Right renal cortex interstitium (tissue), 3 donors: ENCODE data around the gene EPHA3. TPM values are rescaled to one million over a fixed set of nuclear protein-coding genes. Genes with fewer than 3 reads are reported as not detected.

Experiments used
- DNase-seq, 3 donors: peaks; one replicate each; pipeline ENCODE4 v3.0.0-alpha.2; 2013; ENCODE audit warnings: low read depth in 3 of 3, low spot score in 2 of 3
- polyA plus RNA-seq, 3 donors: library from polyadenylated mRNA; unstranded; fragments of 120-200 nt; gene quantifications; one replicate each; pipeline ENCODE4 v1.2.1, GENCODE V29; 2013; ENCODE audit not compliant: insufficient read length in 3 of 3

The EPHA3 gene
- polyA plus RNA-seq, 3 donors, result 5.2 to 6.4 (median 5.3) TPM

DNA sequence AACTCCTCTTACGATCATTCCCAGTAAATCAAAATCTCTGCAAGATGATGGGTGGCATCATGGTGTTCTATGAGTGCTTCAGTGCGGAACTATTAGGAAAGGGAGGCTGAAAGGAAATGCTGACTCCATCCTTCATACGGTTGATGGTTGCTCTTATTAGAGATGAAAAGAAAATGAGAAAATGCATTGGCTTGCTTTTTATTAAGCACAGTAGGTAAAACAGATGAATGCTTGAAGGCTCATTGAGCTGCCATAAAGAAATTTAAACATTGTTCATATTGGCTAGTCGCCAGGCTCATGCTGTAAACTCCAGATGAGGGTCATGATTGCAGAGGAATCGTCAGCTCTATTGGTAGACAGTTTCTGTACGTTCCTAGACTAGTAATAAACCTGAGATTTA, 115.8 kb downstream of the EPHA3 start:
- no peak for DNase-seq

DNA sequence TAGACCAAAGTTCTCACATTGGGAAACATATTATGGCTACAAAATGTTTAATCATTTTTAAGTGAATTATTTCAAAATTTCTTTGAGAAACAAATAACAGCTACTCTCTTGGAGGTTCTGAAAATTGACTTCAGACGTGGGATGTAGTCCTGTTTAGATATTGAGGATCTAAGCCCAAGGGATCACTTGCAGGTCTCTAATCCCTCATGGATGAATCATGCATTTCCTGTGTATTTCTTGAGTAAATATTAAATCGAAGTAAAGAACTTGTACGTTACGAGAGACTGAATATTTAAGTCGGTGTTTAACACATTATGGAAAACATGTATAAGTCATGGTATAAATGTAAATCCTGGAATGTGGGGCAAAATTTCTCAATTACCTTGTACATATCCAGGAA, 119.8 kb downstream of the EPHA3 start:
- DNase-seq, result no peak

DNA sequence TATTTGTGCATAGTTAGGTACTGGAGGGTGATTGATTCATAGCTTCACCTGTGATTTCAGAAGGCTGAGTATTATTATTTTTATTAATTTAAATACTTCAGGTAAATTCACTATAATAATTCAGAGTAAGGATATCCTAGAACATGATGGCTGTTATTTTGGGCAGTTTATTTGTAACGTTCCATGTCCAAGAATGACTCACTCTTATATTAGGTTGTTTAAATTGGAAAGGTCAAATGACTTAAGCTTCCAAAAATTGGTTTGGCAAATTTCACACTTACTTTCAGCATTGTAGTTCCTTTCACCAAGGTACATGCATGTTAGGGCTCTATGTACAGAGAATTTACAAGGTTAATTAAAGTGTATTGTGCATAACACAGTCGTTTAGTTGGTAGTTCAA, 120.2 kb downstream of the EPHA3 start:
- no peak for DNase-seq

DNA sequence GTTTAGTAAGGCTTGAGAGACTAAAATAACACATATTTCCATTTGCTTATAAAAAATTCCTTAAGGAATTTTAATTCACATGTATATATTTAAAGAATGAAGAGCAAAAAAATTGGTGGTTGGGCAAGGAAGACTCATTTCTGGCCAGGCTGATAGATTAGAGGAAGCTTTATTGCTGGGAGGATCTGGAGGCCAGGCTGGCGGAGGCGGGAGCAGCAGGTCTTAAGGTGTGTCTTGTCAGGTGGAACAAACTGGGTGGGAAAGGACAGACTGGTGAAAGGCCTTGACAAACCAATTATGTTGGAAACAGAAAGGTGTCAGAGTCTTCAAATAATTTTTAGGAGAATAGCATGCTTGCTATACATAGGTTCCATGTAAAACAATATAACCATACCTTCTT, 124.7 kb downstream of the EPHA3 start:
- DNase-seq, result no peak

DNA sequence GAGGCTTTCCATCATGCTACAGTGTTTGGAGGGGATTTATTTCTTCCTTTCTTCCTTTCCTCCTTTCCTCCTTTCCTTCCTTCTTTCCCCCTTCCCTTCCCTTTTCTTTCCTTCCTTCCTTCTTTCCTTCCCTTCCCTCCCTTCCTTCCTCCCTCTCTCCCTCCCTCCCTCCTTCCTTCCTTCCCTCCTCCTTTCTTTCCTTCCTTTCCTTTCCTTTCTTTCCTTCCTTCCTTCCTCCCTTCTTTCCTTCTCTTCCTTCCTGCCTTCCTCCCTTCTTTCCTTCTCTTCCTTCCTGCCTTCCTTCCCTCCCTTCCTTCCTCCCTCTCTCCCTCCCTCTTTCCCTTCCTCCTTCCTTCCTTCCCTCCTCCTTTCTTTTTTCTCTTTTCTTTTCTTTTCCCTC, 127.2 kb downstream of the EPHA3 start:
- no peak for DNase-seq

DNA sequence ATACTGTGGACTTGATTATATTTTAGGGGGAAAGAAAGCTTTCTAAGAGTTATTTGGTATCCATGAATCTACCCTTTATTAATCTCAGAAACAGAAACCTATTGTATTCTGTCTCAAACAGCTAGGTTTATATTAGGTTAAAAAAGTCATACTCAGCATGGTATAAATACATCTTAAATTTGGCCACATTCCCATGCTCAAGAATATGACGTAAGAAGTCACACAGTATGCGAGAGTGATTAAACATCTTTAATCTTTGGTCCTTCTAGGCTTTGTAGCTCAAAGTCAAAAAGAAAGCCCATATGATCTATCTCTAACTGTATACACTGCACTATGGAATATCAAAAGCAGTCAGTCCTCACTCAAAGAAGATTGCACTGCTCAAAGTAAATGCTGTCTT, 131.4 kb downstream of the EPHA3 start:
- no peak for DNase-seq

DNA sequence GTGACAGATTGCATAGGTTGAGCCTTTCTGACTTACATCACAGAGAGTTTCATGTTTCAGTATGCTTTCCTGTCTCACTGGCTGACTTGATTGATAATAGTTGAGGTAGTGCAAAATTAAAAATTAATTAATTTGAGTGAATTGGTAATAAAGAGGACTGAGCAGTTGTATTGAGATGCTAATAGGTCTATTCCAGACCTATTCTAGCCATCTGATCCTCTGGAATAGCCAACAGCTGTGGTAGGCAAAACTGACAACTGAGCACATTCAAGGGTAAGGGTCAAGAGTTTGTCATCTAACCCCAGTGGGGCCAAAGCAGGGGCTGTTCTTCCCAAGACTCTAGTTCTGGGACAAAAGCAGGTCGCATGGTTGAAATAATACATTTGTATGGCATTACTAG, 132.4 kb downstream of the EPHA3 start:
- DNase-seq, result no peak

DNA sequence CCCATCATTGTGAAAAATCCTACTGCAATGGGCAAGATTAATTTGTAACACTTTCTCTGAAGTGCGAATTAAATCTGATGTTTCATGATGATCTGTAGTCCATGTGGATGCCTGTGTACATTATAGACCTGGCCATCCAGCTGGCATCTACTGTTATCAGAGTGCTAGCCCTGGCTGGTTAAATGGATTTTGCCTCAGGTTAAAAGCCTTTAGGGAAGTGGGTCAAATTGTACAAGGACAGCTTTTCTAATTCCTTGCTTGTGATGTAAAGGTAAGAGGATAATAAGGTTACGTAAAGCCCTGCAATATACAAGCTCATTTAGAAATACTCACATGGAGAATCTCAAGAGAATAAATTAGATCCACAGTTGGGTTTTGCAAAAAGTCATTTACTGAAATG, 138.2 kb downstream of the EPHA3 start:
- no peak for DNase-seq

DNA sequence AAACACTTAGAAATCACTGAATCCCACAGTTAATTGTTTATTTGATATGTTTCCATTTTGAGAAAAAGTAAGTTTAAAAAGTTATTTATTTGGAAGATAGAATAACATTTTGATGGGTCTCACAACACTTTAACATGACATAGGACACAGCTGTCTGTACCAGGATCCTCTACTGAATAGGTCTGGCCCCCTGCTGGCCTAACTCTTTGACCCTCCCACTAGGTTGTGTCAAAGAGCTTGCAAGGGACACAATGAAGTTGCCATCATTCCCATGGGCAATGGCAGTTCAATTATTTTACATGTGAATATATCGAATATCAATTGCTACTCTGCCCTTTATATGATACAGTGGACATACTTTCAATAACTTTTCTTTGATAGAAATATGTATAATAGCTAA, 138.9 kb downstream of the EPHA3 start:
- no peak for DNase-seq

DNA sequence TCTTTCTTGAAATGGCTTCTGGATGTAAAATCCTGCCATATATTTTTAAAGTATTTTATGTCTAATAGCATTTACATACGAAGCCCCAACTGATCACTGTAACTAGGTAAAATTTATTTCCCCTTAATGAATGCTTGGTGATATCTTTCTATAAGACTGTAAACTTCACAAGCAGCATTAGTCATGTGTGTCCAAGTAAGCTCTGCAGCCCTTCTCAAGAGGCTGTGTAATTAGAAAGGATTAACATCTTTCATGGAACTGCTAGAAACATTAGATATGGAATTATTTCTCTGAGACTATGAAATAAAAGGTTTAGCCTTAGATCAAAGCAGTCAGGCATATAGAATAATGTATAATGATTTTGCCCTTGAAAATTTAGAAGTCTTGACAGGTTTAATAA, 143.3 kb downstream of the EPHA3 start:
- DNase-seq, result no peak

DNA sequence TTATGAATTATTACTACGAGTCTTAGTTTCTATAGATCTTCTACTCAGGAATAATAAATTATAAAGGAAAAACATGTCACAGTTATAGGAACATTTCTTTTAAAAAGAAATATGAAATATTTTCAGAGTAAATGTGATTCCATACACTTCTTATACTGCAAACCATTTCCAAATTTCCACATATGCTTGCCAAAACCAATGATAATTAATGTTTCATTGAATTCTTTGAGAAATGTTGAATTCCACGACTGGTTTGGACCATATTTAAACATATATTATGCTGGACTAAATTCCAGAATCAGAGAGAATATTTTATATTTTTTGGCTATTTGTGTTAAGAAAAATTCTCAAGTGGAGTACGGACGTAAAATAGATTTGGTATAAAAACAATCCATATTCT, 144.6 kb downstream of the EPHA3 start:
- DNase-seq, result no peak

DNA sequence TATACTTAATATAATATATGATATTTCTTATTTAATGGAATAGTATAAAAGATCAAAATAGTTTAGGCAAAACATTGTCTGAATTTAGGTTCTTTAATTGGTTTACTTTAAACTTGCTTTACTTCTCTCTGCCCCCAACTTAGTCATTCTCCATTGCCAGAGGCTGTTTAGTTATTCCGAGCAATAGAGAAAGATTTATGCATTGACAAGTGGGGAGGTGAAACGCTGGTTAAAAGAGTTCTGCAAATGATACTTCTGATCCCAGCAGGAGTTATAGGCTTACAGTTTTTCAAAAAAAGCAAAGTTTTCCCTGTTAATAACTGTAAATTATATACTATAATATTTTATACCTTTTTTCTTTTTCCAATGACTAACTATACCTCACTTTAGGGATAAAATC, 145.4 kb downstream of the EPHA3 start:
- DNase-seq, result no peak

DNA sequence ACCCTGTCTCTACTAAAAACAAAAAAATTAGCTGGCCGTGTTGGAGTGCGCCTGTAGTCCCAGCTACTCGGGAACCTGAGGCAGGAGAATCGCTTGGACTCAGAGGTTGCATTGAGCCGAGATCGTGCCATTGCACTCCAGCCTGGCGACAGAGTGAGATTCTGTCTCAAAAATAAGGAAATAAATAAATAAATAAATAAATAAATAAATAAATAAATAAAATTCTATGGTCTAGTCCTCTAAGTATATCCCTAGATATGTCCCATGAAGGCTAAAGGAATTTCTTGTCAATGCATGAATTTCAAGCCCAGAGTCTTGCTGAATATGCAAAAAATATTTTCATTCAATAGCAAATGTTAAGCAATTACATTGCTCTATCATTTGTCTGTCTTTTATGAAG, 149.0 kb downstream of the EPHA3 start:
- DNase-seq, result no peak

DNA sequence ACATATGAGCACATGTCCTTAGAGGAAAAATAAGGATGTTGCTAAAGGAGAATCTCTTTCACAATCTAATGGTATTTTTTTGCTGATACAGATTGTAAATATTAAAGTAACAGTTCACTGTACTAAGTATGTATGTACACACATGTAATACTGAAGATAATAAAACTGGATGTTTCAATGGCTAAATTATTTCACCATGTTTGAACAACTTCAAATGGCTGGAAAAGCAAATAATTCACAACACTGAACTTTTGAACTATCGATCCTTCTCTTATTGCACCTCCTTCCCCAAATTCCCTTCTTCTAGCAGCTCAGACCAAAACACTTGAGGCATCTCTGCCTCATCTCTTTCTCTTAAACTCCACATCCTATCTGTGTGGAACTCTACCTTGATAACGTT, 149.5 kb downstream of the EPHA3 start:
- DNase-seq, result no peak

DNA sequence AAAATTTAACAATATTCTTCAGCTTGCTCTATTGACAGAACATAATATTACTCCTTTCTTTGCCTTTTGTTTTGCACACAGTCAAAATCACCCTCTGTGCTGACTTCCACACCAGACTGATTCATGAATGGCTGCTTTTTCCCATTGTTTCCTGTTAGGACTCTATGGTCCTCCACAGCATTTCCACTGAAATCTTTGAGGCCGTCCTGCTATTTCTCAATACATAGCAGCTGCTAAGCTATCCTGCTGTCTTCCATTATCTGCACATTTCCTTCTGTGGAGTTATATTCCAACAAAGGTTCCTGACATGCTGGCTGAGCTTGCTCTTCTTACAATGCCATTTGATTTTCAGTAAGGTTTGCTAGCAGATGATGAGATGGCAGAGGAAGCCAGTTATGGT, 153.3 kb downstream of the EPHA3 start:
- no peak for DNase-seq

DNA sequence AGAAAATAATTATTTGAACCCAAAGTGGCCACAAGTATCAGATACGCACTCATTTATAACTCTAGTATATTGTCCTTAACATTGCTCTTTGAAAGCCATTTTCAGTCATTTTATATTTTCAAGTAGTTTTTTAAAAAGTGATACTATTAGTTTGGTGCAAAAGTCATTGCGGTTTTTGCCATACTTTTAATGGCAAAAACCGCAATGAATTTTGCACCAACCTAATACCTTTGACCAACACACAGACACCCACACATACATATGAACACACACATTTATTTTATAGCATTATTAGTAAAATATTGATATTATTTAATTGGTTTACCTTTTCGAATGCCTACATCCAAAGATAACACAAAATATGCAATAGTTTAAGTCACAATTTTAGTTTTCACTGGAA, 154.3 kb downstream of the EPHA3 start:
- DNase-seq, result no peak

DNA sequence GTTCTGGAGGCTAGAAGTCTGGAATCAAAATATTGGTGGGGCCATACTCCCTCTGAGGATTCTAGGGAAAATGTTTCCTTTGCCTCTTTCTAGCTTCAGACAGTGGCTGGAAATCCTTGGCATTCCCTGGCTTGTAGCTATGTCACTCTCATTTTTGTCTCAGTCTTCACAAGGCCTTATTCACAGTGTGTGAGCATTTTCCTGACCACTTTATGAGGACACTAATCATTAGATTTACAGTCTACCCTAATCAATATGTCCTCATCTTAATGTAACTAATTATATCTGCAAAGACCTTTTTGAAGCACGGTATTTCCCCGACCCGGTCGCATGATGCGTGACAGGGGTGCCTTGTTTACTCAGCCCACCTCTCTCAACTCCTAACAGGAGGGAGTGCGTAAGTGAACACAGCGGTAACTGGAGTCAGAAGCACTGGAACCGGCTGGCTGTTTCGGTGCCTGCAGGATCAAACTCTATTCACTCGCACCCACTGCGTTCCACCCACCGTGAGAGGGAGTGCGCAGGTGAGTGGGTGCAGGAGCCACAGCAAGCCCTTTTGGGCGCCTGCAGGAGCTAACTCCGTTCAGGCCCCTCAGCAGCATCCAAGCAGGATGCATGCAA, 155.0 kb downstream of the EPHA3 start:
- no peak for DNase-seq

DNA sequence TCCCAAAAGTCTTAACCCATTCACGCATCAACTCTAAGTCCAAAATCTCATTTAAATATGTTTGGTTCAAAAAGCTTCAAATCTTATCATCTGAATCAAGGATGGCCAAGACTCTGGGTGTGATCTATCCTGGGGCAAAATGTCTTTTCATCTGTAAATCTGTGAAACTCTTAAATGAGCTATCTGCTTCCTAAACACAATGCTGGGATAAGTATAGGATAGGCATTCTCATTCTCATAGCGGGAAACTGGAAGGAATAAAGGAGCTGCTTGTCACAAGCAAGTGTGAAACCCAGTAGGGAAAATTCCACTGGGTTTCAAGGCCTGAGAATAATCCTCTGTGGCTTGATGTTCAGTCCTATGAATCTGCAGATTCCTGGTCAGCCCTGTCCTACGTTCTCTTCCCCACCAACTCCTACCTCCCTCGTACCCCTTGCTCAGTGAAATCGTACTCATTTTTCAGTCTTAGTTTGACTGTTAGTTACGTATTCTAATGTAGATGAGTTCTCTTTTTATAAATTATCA, 156.7 kb downstream of the EPHA3 start:
- DNase-seq, result no peak

DNA sequence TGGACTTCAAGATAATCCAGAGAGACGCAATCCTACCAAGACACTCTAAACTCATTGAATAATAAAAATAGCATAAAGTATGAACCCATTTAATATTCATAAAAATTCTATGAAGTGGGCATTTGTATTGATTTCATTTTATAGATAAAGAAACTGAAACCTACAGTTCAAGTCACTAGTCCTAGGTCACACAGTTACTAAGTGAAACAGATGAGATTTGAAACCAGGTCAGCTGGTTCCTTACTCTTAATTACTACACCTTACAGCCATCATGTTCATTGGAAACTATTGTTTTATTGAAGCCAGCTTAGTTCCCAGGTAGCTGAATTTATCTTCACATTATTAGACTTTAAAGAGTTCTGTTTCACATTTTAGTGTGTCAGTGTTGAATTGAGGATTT, 158.7 kb downstream of the EPHA3 start:
- DNase-seq, result no peak

DNA sequence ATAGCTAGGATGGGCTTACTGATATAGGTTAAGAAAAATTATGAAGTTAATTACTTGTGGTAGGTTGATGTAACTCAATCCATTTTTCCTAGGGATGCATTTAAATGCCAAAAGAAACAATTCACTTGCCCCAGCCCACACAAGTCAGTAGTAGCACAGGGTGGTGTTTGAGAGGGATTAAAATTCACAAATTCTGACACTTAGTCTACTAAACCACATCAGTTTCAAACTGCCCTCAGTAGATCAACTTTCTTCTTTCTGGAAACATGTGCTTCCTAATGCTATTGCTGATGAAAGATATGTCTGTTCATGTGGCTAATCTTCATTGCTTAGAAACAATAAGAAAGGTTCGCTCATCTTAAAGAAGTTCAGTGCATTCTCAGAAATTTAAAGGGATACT, 160.6 kb downstream of the EPHA3 start:
- DNase-seq, result no peak

DNA sequence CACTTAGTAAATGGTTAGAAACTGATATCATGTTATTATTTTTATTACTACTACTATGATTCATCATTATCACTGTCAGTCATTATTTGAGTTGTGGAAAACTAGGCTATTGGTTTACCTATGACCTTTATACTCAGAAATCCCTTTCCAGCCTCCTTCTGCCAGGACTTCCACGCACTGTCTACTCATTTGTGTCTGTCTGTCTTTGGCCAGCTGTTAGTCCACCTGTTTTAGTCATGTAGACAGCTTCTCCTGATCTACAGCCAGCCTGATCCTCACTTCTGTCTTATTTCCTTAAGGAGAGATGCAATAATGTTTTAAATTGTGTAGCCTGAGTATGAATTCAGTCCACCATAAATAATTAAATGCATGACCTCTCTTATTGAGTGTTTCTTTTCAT, 162.8 kb downstream of the EPHA3 start:
- DNase-seq, result no peak

DNA sequence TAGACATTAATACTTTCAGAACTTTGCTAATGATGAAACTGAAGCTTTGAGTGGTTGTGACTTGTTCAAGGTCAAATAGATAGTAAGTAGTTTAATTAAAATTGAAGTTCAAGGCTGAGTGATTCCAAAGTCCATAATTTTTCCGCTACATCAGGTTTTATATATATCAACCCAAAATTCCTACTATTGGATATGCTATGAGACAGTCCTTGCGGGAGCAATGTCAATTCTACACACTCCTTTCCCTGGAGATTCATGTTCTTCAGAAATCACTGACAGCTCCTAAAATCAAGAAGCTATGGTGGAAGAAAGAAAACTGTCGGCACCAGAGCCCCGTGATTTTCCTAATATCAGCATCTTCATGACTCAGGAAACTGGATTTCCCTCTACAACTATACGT, 167.6 kb downstream of the EPHA3 start:
- DNase-seq, result no peak

DNA sequence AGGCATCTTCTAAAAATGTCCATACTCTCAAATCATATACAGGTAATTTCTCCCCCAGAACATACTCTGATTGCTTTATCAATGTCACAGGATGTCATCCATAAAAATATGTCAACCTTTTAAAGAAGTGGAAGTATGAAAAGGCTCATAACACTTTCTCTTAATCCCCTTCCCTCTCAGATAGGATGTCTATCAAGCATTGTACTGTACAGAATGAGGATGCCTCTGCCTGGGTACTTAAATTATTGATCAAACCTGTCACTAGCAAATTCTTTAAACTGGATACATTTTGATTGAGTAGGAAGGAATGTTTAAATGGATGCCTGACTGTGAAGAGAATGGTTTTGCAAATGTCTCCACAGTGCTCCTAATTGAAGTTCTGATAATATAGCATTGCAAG, 168.7 kb downstream of the EPHA3 start:
- no peak for DNase-seq
